GM21528 (cell line): Measurements from ENCODE around the gene ZNF816.
A peak's percentile ranks its signal among the peaks of the same experiment; 100 is the strongest.
"Not testable (repeated sequence)": the region's sequence is repeated elsewhere in the genome, so short reads cannot be mapped to it uniquely, and the experiment has no call there.

Source experiments
- ATAC-seq: cut with Tn5 transposase; IDR thresholded peaks from one replicate; pipeline ENCODE4 v1.9.1; 2021; ENCODE audit warnings: mild to moderate bottlenecking, moderate library complexity; ENCODE audit not compliant: unreplicated experiment, low FRiP score

Gene ZNF816

DNA sequence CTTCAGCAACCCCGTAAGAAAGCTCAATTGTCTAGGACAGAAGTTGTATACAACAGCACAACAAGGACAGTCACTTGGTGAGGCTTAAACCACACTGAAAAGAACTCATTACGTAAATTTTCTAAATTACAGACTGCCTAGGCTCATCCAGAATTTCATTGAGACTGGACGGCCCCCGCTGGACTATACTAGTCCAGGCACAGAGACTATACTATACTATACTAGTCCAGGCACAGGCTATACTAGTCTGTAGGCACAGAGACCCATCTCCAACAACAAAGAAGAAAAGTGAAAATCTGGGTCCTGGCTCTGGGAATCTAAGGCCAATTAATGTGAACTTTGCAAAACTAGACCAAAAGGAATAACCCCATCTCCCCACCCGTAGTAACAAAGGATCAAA is 700 bp downstream of the ZNF816 start:
- no peak for ATAC-seq

DNA sequence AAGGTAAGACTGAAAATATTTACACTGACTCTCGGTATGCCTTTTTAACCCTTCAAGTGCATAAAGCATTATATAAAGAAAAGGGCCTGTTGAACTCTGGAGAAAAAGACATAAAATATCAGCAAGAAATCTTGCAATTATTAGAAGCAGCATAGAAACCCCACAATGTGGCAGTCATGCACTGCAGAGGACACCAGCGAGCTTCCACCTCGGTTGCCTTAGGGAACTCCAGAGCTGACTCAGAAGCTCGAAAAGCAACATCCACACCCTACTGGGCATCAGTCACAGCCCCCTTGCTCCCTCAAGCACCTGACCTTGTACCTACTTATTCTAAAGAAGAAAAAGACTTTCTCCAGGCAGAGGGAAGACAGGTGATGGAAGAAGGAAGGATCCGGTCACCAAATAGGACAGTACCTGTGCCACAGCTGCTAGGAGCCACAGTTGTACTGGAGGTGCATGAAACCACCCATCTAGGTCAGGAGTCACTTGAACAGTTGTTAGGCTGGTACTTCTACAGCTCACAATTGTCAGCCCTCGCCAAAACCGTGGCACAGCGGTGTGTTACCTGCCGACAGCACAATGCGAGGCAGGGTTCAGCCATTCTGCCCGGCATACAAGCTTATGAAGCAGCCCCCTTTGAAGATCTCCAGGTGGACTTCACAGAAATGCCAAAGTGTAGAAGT is 2.9 kb downstream of the ZNF816 start:
- no peak for ATAC-seq

DNA sequence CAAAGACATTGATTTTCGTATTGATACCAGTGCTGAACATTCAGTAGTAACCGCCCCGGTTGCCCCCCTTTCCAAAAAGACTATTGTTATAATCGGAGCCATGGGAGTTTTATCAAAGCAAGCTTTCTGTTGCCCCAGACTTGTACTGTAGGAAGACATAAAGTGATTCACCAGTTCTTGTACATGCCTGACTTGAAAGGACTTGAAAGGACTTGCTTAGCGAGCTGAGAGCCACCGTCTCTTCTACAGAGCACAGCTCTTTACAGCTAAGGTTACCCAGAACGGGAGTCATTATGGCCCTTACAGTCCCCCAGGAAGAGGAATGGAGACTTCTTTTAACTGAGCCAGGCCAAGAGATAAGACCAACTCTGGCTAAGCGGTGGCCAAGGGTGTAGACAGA is 5.1 kb downstream of the ZNF816 start:
- no peak for ATAC-seq

DNA sequence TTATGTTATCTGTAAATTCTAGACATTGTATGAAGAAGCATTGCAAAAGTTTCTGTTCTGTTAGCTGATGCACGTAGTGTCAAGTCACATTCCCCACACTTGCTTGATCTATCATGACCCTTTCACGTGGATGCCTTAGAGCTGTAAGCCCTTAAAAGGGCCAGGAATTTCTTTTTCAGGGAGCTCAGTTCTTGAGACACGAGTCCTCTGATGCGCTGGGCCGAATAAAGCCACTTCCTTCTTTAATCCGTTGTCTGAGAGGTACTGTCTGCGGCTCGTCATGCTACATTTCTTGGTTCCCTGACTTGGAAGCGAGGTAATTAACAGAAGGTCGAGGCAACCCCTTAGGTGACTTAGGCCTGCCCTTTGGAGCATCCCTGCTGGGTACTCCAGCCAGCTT is 5.8 kb downstream of the ZNF816 start:
- no peak for ATAC-seq

DNA sequence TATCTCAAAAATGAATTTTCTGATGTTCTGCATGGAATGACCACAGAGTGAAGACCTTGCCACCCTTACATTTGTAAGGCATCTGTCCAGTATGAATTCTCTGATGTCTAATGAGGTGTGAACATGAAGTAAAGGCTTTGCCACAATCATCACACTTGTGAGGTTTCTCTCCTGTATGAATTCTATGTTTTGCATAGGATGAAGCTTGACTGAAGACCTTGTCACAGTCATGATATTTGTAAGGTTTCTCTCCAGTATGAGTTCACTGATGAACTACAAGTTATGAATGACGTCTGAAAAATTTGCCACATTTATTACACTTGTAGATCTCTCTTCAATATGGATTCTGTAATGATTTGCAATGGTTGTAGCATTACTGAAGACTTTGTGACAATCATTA is 13.3 kb downstream of the ZNF816 start:
- no peak for ATAC-seq

DNA sequence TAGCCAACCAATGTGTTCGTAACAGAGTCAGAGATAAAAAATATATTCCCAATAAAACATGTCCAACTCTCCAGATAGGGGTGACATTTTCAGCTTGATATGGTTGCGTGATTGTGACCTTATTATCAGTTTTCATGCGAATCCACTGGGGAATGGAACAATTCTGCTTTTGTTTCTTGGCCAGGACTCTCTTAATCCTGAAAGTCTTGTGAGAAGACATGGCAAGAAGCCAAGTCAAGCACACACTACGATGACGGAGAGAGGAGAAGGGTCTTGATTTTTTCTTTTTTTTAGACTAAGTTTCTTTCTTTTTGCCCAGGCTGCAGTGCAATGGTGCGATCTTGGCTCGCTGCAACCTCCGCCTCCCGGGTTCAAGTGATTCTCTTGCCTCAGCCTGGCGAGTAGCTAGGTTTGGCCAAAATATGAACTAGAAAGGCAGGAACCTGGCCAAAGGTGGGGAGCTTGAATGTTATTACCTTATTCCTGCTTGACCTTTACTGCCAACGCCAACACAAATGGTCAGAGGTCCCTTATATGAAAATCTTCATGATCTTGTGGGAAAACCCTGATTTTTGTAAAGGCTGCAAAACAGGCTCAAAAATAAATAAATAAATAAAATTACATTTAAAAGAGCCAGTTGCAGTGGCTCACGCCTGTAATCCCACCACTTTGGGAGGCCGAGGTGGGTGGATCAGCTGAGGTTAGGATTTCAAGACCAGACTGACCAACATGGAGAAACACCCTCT is 14.5 kb downstream of the ZNF816 start:
- ATAC-seq: no peak

DNA sequence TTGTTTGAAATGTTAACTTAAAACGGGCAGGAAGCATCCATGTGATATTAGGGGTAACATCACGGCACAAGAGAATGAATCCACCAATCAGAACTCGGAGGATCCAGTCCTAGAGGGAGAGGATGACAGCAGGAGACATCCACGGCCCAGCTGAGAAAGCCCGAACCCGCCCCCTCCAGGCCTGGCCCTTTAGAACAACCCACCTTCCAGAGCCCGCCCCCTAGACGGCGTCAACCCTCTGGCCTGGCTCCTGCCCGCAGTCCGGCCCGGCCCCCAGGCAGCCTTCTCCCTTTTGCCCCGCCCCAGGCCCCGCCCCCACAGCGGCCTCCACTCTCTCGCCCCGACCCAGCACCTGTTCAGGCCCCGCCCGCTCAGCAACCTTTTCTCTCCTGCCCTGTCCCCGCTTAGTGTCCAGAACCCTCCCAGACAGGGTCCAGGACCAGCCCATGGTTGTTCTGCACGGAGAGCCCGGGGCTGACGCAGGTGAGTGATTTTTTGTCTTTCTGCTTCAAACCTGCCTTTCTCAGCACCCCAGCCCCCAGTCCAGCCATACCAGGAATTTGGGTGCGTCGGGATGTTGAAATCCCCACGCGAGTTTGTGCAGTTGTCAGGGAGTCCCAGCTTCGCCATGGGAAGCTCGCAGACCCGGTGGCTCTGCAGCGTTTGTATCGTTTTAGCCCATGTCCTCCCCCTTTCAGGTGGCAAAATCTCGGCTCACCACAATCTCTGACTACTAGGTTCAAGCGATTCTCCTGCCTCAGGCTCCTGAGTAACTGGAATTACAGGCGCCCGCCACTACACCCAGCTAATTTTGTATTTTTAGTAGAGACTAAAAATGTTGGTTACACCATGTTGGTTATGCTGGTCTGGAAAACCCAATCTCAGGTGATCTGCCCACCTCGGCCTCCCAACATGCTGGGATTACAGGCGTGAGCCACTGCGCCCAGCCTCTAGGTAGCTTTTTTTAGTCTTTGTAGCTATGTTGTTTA is 16.1 kb downstream of the ZNF816 start:
- no peak for ATAC-seq

DNA sequence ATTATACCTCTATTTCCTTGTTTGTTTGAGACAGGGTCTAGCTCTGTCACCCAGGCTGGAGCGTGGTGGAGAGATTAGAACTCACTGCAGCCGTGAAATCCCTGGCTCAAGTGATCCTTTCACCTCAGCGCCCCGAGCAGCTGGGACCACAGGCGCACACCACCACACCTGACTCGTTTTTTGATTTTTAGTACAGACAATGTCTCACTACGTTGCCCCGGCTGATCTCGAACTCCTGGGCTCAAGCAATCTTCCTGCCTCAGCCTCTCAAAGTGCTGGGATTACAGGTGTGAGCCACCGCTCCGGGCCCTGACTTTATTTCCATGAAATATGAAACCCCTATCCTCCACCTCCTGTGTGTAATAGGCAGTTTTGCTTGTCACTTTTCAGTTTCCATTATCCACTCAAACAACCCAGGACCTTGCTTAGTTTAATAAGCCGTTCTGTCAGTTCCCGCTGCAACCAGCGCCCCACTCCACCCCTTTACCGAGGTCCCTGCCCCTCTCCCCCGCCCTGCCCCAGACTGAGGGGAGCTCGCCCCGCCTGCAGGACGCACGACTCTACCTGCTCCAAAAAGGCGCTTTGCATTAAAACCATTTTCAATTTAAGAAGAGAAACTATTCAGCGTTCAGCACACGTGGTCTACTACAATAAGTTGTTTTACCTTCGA is 16.9 kb downstream of the ZNF816 start:
- no peak for ATAC-seq

DNA sequence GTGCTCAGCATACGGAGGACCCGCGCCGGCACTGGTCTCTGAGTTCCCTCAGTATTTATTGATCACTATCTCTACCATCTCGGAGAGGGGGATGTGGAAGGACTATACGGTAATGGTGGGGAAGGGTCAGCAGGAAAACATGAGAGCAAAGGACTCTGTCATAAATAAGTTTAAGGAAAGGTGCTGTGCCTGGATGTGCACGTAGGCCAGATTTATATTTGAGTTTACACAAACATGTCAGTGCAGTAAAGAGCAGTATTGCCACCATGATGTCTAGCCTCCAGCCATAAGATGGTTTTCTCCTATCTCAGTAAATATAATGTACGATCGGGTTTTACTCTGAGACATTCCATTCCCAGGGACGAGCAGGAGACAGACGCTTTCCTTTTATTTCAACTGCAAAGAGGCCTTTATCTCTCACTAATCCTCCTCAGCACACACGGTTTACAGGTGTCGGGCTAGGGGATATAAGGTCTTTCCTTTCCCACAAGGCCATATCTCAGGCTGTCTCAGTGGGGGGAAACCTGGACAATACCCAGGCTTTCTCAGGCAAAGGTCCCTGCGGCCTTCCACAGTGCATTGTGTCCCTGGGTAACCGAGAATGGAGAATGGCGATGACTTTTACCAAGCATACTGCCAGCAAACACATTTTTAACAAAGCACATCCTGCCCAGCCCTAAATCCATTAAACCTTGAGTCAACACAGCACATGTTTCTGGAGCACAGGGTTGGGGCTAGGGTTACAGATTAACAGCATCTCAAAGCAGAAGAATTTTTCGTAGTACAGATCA is 17.8 kb downstream of the ZNF816 start:
- not testable (repeated sequence) for ATAC-seq

DNA sequence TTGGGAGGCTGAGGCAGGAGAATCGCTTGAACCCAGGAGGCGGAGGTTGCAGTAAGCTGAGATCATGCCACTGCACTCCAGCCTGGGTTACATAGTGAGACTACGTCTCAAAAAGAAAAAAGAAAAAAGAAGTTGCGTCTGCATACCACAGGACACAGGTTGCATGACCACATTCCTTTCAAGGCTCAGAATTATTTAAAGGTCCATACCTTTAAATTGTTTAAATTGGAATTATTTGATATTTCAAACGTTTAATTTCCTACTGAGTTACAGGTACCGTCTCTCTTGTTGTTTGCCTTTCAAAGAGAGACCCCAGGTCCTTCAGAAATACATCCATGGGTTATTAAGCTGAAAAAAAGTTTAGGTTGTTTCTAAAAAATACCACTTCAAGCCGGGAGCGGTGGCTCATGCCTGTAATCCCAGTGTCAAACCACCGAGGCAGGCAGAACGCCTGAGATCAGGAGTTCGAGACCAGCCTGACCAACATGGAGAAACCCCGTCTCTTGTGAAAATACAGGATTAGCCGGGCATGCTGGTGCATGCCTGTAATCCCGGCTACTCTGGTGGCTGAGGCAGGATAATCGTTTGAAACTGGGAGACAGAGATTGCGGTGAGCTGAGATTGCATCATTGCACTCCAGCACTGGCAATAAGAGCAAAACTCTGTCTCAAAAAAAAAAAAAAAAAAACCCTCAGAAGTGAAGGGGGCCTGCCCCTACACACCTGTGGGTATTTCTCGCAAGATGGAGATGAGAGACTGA is 18.6 kb downstream of the ZNF816 start:
- no peak for ATAC-seq

DNA sequence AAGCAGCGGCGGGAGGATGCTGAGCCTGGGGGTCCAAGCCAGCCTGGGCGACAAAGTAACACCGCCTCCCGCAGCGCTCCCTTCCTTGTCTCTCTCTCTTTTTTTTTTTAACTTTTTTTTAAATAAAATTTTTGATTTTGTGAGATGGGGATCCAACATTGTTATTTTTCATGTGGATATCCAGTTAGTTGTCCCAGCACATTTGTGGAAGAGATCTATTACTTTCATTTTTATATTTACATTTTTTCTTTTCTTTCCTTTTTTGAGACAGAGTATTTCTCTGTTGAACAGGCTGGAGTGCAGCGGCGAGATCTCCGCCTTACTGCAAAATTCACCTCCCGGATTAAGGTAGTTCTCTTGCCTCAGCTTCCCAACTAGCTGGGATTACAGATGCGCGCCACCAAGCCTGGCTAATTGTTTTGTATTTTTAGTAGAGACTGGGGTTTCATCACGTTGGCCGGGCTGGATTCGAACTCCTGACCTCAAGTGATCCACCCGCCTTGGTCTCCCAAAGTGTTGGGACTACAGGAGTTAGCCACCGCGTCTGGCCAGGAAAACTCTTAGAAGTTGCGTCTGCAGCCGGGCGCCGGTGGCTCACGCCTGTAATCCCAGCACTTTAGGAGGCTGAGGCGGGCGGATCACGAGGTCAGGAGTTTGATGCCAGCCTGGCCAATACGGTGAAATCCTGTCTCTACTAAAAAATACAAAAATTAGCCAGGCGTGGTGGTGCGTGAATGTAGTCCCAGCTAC is 19.4 kb downstream of the ZNF816 start:
- ATAC-seq: no peak

DNA sequence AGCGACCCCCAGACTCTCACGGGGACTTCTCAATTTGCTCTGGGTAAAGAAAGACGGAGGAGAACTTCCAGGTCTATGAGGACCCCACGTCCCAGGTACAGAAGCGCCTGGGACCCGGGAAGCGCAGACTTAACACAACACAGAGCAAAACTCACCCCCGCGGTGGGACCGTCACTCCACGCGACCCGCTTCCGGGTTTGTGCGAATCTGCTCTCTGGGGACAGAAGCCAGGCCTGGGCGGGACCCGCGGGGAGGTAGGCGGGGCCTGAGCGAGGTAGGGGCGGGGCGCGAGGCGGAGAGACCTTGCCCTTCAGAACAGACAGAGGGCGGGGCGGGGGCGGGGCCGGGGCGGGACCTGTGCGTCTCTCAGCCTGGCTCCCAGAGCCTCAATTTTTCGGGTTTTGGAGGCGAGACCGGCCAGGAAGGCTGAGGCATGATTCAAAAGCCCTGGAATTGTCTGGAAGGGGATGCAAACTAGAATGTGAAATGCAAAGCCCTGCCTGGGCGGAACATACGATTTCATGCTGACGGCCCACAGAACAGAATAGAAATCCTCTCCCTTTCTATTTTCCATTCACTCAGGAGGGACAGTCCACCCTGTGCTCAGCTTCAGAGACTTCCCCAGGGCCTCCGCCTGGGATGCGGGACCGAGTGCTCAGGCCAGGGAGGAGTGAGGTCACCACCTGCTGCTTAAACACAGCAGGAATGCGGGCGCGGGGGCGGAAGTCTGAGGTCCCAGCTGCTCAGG is 20.1 kb downstream of the ZNF816 start:
- ATAC-seq: peak; percentile 84

DNA sequence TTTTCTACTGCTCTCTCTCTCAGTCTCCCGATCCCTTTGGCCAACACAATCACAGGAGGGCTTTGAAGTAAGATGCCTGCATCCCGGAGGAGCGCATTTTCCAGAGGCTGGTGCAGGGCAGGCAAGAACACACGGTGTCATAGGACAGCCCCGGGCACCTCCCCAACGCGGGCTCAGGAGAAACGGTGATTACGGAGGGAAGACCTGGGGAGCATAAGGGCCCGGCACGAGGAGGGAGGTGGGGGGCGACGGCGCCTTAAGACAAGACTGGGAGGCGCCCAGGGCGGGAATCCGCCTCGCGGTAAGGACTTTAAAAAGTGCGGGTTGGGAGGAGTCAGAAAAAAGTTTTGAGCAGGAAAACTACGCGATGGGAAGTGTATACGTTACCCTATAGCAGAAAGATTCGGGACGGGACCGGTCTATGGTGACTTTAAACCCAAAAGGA is 20.7 kb downstream of the ZNF816 start:
- ATAC-seq: peak; percentile 42

DNA sequence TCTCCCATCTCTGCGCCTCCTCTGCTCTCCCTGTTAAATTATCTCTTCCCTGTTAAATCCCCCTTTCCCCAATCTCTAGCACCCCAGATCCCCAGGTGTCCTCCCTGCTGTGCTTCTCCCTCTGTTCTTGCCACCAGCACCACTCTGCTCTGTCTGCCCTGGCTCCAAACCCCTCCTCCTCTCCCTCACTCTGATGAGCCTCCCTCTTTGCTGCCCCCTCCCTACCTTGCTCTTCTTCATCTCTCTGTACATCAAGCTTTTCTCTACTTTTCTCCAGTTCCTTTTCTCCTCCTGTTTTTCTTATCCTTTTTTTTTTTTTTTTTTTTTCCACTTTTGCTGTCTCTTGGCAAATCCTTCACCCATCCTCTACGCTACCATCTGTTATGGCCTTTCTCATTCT is 21.2 kb downstream of the ZNF816 start:
- not testable (repeated sequence) for ATAC-seq

DNA sequence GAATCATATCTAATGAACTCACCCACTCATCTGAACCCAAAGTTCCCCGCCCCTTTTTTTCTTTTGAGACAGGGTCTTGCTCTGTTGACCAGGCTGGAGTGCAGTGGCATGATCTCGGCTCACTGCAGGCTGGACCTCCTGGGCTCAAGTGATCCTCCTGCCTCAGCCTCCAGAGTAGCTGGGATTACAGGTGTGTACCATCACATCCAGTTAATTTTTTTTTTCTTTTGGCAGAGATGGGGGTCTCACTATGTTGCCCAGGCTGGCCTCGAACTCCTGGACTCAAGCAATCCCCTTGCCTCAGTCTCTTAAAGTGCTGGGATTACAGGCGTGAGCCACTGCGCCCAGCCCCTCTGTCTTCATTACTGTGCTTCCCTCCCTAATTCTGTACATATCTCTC is 21.8 kb downstream of the ZNF816 start:
- ATAC-seq: not testable (repeated sequence)

DNA sequence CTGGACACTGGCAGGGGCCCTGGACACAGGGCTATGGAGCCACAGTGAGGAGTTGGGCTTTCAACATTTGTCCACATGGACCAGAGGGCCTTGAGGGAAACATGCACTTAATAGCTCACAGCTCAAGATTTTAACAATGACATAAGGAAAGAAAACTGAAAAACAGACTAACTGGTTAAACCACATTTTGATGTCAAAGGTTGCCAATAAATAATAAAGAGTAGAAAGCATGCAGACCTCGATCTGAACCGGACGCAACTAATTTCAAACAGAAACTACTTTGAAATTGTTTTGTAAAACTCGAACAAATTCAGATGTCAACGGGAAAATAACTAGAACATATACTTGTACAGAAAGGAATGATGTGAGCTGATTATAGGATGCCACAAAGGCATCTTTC is 23.9 kb downstream of the ZNF816 start:
- ATAC-seq: no peak

DNA sequence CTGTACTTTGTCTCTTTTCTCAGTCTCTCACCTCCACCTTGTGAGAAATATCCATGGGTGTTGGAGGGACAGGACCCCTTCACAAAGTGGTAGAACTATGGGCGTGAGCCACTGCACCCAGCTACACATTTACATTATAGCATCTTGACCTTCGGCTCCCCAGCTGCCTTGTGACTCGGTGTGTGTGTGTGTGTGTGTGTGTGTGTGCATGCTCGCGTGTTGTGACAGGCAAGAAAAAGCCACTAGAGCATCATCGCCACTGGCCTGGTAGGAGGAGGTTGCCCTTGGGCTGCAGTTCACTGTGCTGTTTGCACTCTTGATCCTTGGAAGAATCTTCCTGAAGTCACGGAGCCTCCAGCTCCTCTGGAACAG is 25.7 kb downstream of the ZNF816 start:
- ATAC-seq: no peak
